HG02938 (cell line): Measurements from ENCODE around the gene BOK.

ENCODE experiments used
- ATAC-seq: cut with Tn5 transposase; IDR thresholded peaks from one replicate; pipeline ENCODE4 v1.9.1; 2021; ENCODE audit warnings: mild to moderate bottlenecking, moderate library complexity; ENCODE audit not compliant: unreplicated experiment

The BOK gene

DNA sequence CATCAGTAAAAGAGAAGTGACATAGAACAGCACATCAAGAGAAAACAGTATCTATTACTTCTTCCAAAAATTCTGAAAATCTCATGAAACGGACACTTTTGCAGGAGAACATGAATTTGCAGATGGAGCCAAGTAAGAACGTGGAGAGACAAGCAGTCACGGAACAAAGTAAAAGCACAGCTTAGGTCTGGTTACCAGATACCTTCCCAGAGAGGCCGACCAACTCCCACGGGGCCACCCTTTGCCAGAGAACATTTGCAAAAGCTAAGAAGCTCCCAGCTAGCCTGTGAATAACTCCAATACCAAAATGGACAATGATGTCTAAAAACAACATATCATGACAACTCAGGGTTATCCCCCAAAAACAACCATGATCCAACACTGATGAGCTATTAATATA lies 39.5 kb downstream of the BOK start:
- no peak for ATAC-seq

DNA sequence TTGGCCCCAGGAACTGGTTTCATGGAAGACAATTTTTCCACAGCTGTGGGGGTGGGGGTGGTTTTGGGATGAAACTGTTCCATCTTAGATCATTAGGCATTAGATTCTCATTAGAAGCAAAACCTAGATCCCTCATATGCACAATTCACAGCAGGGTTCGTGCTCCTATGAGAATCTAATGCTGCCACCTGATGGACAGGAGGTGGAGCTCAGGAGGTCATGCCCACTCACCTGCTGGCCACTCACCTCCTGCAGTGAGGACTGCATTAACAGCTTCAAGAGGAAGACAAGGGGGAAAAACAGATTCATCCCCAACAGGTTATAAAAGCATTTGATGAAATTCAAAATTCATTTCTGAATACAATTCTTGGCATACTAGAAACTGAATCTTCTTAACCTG lies 39.9 kb downstream of the BOK start:
- no peak for ATAC-seq

DNA sequence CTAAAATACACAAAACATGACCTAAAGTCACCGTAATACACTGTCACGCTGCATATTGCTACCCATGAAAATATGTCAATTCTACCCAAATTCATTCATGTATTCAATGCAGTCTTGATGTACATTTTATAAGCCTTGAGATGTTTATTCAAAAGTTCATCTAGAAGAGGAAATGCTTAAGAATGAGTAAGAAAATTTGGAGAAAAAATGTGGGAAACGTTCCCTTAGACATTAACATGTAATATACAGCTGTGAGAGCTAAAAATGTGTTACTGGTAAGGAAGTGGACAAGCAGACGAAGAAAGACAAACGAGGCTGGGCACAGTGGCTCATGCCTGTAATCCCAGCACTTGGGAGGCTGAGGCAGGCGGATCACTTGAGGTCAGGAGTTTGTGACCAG lies 41.1 kb downstream of the BOK start:
- no peak for ATAC-seq

DNA sequence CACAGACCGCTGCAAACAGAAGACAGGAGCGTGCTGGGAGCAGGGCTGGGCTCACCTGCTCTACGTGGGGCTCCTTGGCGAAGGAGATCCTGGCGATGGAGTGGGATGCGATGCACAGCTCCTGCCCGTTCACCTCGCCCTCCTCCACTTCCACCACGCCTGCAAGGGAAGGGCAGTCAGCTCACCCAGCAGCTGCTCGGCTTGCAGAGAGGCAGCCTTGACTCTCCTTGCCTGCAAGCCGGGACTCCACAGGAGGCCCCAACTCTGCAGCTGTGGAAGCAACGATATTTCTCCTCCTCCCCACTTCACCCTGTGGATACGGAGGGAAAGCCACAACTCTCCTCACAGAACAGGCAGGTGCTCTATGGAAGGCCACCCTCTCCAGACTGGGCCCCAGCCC lies 43.3 kb downstream of the BOK start:
- ATAC-seq: no peak

DNA sequence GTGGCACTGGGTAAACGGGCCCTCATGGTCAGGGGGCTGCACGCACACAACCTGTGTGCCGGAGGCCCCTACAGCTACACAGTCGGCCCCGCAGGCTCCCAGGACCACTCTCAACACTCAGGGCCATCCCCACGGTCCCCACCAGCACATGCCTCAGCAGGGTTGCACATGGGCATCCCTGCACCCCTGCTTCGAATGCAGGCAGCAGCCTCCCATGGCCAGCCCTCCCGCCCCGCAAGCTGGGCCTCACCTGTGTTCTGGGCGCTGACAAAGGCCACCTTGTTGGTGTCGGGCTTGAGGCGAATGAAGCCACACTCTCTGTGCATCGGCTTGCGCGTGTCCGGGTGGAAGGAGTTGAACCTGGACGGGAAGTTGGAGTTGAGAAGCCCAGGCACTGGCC lies 44.2 kb downstream of the BOK start:
- ATAC-seq: no peak

DNA sequence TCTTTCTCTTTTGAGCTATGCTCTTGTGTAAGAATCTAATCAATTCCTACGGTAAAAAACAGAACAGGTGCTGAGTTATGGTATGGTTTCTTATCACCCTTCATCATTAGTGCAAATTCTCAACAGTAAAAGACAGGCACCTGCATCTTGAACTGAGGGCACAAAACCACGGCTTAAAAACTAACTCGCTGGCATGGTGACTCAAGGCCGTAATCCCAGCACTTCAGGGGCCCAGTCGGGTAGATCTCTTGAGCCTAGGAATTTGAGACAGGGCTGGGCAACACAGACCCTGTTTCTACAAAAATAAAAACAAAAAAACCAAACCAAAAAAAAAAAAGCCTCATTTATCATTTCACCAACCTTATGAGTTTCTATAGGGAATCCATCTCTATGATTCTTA lies 45.1 kb downstream of the BOK start:
- no peak for ATAC-seq

DNA sequence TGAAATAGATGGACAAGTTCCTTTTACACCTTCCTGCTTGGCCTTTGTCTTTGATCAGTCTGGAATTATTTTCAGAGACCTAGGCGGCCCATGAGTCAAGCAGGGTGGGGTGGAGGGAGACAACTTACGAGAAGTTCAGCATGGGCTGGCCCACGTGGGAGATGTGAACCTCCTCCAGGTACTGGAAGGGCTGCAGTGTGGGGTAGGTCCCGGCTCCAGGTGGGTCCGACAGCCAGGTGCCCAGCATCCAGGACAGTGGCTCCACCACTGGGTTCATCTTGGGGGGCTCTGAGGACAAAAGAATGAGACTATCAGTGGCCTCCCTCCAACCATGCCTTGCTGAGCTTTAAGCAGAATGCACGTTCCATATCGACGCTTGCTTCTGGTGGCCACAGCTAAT lies 47.6 kb downstream of the BOK start:
- ATAC-seq: no peak

DNA sequence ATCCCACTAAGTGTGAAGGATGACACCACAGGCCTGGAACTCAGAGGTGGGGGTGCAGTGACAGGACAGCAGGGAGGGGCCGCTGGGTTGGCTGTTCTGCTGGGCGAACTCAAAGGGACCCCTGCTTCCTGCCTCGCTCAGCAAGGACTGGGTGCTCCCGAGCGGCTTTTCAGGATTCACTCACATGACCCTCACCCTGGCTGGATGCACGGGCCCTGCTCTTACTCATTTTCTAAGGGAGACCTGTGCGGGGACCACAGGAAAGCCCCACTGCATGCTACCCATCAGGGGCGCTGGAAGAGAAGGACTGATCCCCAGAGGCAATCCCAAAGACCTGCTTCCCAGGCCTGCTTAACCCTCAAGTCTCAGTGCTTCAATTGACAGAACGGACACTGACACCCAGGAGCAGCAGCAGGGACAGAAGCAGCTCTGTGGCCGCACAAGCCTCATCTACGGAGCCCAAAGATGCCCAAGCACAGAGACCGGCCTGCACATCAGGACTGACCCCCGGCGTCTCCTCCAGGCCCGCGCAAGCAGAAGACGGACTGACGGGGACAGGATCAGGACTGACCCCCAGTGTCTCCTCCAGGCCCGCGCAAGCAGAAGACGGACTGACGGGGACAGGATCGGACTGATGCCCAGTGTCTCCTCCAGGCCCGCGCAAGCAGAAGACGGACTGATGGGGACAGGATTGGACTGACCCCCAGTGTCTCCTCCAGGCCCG lies 48.8 kb downstream of the BOK start:
- no peak for ATAC-seq

DNA sequence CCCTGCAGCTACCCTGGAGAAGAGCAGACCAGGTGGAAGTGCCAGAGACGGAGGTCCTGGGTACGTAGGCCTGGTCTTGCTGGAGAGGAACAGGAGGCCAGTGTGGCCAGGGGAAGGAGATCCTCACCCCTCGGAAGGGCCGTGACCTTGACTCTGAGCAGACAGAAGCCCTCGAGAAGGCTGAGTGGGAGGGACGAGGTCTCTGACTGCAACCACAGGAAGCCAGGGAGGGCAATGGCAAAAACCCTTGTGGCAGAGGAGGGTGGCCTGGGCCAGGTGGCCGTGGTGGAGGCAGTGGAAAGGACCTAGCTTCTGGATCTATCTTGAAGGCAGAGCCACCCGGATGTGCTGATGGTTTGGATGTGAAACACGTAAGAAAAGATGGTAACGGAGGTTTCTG lies 50.3 kb downstream of the BOK start:
- no peak for ATAC-seq

DNA sequence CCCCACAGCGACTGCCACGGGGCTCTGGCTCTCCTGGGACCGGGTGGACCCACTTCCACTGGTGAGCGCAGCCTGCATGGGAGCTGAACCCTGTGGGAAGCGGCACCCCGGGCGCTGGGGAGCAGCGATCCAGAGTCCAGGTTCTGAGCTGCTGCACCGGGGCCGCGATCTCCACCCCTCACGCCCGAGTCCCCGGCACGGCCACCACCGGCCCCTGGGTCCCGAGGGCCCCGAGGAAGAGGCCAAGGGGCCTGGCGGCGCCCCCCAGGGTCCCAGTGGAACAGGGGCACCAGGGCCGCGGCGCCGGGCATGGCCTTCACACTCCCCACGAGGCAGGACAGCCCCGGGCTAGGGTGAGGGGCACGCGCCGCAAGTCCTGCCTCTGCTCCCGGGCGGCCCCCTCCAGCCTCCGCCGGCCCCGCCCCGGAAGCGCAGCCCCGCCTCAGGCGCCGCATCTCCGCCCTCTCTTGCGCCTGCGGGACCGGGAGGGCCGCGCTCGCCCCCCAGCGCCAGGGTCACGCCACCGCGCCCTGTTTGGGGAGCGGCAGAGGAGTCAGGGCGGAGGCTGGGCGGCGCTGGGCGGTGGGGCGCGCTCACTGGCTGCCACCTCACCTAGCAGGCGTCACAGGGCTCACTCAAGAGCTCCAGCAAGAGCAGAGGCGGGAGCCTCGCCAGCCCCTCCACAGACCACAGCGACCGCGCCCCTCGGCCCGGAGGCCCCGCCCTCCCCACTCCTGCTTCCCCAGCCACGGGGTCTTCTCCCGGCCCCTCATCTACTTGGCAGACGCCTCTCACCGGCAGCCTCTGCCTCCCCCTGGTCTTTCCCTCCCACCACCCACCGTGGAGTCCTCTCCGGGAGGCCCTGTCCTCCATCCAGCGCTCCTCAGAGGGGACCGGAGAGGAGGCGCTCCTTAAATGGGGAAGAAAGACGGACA lies 51.6 kb downstream of the BOK start:
- peak; percentile 85 for ATAC-seq

DNA sequence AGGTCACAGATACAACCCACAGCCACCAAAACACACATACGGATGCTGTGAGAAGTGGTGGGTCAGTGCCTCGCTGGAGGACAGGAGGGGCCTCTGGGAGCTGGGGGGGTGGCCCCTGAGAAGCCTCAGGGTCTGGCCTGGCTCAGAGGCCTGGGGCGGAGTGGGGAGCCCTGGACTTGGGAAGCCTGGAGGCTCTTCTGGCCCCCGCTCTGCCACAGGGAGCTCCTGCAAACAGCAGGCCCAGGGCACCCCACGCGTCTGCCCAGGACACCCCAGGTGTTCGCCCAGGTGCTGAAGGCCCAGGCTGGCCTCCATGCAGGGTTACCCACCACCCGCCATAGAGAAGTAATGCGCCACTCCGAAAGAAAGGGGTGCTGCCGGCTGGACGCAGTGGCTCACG lies 52.5 kb downstream of the BOK start:
- ATAC-seq: no peak

DNA sequence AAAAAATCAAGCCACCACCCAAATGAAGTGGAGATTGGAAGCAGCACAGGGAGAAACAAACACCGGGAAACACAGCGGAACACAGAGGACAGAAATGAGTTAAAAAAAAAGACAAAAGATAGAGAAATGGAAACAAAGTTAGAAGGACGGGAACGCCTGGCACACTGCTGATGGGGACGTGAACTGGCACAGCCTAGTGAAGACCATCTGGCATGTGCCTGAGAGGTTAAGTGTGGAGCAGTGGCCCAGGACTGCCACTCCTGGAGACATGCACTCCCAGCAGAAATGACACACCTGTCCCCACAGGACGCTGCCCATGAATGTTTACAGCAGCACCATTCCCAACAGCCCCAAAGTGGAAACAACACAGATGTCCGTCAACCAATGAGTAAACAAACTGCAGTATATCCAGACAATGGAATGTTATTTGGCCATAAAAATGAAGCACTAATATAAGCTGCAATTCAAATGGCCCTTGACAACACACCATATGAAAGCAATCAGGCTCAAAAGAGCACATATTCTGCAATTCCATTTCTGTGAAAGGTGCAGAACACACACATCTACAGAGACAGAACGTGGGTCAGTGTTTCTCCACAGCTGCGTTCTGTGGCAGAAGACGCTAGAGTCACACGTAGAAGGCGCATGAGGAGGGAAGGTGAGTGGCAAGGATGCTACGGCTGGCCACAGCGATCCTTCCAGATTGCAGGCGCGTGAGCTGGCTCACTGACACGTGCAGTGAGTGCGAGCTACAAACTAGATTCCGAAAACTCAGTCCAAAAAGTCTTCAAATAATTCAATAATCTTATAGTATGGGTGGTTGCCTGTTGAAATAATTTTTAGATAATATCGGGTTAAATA lies 53.8 kb downstream of the BOK start:
- no peak for ATAC-seq

DNA sequence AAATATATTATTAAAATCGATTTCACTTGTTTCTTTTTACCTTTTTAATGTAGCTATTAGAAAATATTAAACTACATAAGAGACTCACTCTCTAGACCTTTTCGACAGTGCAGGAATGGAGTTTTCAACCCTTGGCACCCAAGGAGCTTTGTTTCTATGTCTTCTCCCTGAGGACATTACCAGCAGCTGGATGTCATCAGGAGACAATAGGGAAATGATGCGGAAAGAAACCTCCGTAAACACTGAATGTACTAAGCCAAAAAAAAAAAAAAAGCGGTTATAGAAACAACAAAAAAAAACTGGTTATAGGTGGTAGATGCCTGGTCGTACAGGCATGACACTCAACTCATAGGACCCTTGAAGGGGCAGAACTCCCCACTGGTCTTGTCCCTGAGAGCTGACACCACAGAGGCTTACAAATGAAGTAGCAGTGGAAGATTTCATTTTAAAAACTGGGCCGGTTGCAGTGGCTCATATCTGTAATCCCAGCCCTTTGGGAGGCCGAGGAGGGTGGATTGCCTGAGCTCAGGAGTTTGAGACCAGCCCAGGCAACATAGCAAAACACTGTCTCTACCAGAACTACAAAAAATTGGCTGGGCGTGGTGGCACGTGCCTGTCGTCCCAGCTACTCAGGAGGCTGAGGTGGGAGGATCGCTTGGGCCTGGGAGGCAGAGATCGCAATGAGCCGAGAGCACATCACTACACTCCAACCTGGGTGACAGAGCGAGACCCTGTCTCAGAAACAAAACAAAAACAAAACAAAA lies 54.7 kb downstream of the BOK start:
- no peak for ATAC-seq

DNA sequence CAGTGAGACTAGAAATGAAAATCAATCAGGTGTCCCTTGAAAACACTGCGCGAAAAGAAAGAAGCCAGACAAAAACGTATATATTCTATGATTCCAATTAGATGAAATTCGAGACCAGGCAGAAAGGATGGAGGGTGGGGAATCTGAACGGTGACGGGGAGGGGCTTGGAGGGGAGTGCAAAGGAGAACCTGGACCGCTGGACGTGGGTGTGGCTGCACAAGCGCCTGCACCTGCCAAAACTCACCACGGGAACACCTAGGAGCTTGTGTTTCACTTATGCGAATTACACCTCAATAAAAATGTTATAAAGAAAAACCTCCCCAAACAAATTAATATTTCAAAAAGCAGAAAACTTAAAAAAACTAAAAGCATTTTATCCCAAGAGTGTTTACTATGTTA lies 56.5 kb downstream of the BOK start:
- no peak for ATAC-seq

DNA sequence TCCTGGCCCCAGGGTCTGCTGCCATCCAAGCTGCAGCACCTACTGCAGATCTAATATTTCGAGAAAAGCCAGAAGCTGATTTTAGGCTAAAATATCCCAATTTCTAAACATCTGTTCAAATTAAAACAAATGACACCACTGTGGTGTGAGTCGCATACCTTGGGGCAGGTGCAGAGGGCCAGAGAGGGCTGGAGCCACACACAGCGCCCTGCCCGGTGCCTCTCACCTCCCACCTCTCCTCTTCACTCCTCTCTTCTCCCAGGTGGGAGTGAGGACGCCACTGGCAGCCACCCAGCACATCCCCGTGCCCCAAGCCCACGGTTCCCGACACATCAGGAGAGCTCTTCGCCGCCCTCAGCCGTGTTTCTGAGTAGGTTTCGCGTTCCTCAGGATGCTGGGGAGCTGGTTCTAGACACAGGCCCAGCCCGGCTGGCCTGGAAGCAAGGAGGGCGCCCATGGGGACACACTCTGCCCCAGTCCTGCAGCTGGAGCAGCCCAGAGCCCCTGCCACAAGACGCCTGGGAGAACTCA lies 57.0 kb downstream of the BOK start:
- ATAC-seq: no peak

DNA sequence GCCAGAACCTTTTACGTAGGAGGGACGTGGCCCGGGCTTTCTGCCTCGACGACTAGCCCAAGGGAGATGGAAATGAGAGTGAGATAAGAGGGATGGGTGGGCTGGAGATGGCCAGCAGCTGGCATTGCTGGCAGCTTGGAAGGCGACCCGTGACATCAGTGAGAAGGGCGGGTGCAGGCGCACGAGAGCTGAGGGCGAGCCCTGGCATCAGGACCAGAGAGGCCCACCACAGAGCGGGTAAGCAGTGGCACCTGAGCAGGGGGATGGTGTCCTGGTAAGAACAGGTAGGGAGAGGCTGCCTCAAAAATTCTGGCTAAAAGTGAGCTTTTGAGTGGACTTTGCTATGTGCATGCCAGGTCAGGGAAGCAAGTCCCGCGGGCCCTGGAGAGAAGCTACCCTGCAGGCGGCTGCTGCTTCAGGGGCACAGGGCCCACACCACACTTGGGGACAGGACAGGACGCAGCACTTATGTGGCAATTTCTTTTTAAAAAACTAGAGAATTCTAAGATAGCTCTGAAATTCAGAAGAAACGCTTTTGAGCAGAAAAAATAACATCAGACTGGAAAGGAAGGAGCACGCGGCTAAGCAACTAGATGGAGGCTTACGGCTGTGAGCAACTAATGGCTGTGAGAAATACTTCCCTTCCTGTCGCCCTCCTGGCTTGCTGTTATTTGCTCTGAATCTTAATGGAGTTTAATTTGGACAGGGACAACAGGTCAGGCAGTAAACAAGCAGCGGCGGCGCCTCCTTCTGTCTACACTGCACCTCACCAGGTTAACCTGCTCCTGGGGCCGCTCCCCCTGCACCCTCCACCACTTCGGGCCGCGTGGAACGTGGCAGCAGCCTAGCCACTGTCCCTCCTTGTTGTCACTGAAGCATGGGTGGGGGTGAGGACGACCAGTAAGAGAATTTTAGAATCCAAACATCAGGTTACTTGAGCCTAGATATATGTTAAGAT lies 57.9 kb downstream of the BOK start:
- ATAC-seq: no peak

DNA sequence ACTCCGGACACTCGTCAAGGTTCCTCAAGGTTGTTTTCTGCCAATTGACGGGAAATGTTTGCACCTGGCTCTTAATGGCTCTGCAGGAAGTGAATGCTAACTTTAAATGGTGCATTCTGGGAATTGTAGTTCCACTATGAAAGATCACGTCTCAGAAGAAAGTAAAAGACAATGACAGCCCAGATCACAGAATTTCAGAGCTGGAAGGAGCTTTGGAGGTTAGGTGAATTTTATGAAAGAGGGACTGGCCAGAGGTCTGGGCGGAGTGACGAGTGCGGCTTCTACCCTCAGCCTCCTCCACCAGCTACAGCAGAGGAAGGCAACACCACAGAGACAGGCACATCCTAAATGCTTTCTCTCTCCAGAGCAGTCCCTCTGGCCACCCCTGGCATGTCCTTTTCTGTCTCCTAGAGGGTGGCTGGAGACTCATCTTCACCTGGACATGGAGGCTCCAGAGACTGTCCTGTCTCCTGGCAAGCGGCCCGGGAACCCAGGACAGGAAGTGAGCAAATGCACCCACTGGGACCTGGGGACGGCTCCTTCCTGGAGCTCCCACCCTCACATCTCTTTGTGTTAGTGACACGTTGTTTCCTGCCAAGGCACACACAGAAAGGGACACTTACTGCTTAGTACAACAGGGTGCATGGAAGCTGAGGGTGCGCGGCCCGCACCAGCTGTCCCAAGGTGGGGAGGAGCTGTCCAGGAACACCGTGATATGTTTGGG lies 59.0 kb downstream of the BOK start:
- ATAC-seq: peak; percentile 80

DNA sequence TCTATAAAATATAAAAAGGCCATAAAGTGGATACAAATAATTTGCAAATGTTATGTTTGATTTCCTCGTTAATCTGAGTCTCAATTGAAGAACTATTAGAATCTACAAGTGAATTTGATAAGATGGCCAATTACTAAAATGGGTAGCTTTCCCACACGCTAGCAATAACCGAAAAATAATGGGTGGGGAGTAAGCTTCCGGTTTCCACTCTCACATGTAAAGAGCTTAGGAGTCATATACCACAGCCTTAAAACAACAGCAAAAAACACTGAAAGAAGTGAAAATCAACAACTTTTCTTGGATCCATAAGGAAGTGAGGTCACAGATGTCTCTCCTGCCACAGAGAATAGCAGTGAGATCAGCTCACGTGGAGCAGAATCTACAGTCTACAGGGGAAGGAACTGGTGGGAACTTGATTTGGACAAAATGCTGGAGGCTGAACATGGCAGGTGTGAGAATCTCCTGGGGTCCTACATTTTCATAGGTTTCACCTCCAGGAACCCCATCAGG lies 59.8 kb downstream of the BOK start:
- no peak for ATAC-seq
